ENCODE measurements around the gene FRS3.

DNA sequence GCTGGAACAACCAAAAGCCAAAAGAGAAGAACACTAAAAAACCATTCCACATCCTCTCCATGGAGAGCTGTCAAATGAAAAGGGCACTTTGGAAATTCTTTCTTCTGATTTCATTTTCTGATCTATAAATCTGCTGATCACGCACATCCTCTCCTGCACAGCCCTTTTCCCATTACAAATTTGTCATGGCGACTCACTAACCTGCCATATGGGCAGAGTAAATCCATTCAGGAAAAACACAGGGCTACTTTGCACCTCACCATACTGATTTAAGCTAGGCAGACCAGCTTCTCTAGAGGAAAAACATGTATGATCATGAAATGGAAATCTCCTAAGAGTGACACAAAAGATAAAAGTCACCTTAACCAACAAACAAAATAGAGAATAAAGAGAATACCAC lies 33.8 kb upstream of the FRS3 start:
- TF ChIP-seq, protein P1, sequence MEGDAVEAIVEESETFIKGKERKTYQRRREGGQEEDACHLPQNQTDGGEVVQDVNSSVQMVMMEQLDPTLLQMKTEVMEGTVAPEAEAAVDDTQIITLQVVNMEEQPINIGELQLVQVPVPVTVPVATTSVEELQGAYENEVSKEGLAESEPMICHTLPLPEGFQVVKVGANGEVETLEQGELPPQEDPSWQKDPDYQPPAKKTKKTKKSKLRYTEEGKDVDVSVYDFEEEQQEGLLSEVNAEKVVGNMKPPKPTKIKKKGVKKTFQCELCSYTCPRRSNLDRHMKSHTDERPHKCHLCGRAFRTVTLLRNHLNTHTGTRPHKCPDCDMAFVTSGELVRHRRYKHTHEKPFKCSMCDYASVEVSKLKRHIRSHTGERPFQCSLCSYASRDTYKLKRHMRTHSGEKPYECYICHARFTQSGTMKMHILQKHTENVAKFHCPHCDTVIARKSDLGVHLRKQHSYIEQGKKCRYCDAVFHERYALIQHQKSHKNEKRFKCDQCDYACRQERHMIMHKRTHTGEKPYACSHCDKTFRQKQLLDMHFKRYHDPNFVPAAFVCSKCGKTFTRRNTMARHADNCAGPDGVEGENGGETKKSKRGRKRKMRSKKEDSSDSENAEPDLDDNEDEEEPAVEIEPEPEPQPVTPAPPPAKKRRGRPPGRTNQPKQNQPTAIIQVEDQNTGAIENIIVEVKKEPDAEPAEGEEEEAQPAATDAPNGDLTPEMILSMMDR (IDR thresholded peaks at IDR 0.05; ENCODE audit: insufficient read depth, low read length, poor library complexity, severe bottlenecking), result no peak
- no peak for TF ChIP-seq EZH2phosphoT487 (conservative IDR thresholded peaks at IDR 0.05; ENCODE audit: low read length)
